Hepatocyte (in vitro differentiated cells): ENCODE measurements around the gene LMOD2. TPM values are rescaled to one million over a fixed set of nuclear protein-coding genes. Genes with fewer than 3 reads are reported as not detected.

ENCODE experiments used
- DNase-seq: peaks from one replicate; pipeline ENCODE4 v3.0.0-alpha.2; 2016; ENCODE audit warnings: low spot score
- H2AFZ ChIP-seq: fragments of 200-600 bp; sonication (generic); 2 replicates; pipeline ENCODE4 v1.6.0; 2016; ENCODE audit warnings: antibody characterized with exemption, mild to moderate bottlenecking
- H3K27ac ChIP-seq: fragments of 200-600 bp; sonication (generic); 2 replicates; pipeline ENCODE4 v1.5.1; 2016; ENCODE audit warnings: mild to moderate bottlenecking
- H3K27me3 ChIP-seq: fragments of 200-600 bp; sonication (generic); 2 replicates; pipeline ENCODE4 v1.6.1; 2016
- H3K36me3 ChIP-seq: fragments of 200-600 bp; sonication (generic); replicated peaks from 2 replicates; pipeline ENCODE4 v1.5.1; 2016; ENCODE audit warnings: low read depth; ENCODE audit not compliant: insufficient read depth
- H3K4me1 ChIP-seq: fragments of 200-600 bp; sonication (generic); 2 replicates; pipeline ENCODE4 v1.5.1; 2016; ENCODE audit warnings: mild to moderate bottlenecking, moderate library complexity; ENCODE audit not compliant: insufficient read depth
- H3K4me2 ChIP-seq: fragments of 200-600 bp; sonication (generic); 2 replicates; pipeline ENCODE4 v1.6.0; 2016
- H3K4me3 ChIP-seq: fragments of 200-600 bp; sonication (generic); 2 replicates; pipeline ENCODE4 v1.5.1; 2016; ENCODE audit warnings: mild to moderate bottlenecking
- H3K79me2 ChIP-seq: fragments of 200-600 bp; sonication (generic); 2 replicates; pipeline ENCODE4 v1.6.0; 2017; ENCODE audit warnings: mild to moderate bottlenecking
- H3K9me2 ChIP-seq: fragments of 200-600 bp; sonication (generic); replicated peaks from 2 replicates; pipeline ENCODE4 v1.6.0; 2017; ENCODE audit warnings: mild to moderate bottlenecking; ENCODE audit not compliant: insufficient read depth
- H3K9me3 ChIP-seq: fragments of 200-600 bp; sonication (generic); 2 replicates; pipeline ENCODE4 v1.5.1; 2016; ENCODE audit warnings: low read depth, mild to moderate bottlenecking
- H4K20me1 ChIP-seq: fragments of 200-600 bp; sonication (generic); 2 replicates; pipeline ENCODE4 v1.6.0; 2016; ENCODE audit warnings: mild to moderate bottlenecking; ENCODE audit not compliant: insufficient read depth, poor library complexity, severe bottlenecking
- EZH2 ChIP-seq: fragments of 200-600 bp; sonication (generic); IDR thresholded peaks from 2 replicates; pipeline ENCODE4 v1.6.1; 2016; ENCODE audit warnings: antibody characterized with exemption, mild to moderate bottlenecking, borderline replicate concordance
- EZH2phosphoT487 ChIP-seq: fragments of 200-600 bp; sonication (generic); IDR thresholded peaks from one replicate; pipeline ENCODE4 v1.6.1; 2018; ENCODE audit warnings: antibody characterized with exemption, mild to moderate bottlenecking, low read depth, moderate library complexity; ENCODE audit not compliant: unreplicated experiment, severe bottlenecking
- WGBS: methylation state at CpG from one replicate; pipeline ENCODE4 v1.1.6; 2016; ENCODE audit warnings: low lambda C conversion rate; ENCODE audit errors: missing lambda C conversion rate; 5-methylcytosine and 5-hydroxymethylcytosine counted together
- polyA plus RNA-seq: library from polyadenylated mRNA; unstranded; fragments of >200 nt; fragmentation: Nextera tagmentation; extraction: Ambion mirVana; gene quantifications from 2 replicates; pipeline ENCODE4 v1.2.1, GENCODE V29; 2016
- total RNA-seq: library from RNA; depleted of rRNA; stranded (reverse); fragments of >200 nt; gene quantifications from 2 replicates; pipeline ENCODE4 v1.2.3, GENCODE V29; 2014
- TF ChIP-seq, protein P1 (sequence below): fragments of 200-600 bp; sonication (generic); IDR thresholded peaks from 2 replicates; pipeline ENCODE4 v1.5.1; 2016; ENCODE audit warnings: antibody characterized with exemption, mild to moderate bottlenecking; ENCODE audit not compliant: poor library complexity

Gene LMOD2
- total and polyA plus RNA-seq, 2 experiments from 2014 or later: not detected

DNA sequence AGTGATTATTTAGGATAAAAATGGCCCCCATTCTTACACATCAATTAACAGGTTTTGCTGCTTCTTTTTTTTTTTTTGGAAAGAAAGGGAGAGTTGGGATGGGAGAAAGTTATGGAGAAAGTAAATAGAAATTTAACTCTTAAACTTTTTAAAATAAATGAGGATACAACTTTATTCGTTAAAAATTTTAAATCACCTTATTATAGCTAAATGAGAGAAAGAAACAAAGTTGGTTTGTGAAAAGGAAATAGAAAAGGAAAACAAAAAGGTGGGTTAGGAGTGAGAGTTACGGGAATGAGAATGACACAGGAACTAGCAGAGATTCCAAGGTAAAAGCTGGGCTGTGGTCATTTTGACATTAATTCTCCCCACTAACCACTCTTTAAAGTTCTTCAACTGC lies 34.9 kb downstream of the LMOD2 start:
- TF ChIP-seq EZH2 (no peak), EZH2phosphoT487 (no peak)
- TF ChIP-seq, protein P1, sequence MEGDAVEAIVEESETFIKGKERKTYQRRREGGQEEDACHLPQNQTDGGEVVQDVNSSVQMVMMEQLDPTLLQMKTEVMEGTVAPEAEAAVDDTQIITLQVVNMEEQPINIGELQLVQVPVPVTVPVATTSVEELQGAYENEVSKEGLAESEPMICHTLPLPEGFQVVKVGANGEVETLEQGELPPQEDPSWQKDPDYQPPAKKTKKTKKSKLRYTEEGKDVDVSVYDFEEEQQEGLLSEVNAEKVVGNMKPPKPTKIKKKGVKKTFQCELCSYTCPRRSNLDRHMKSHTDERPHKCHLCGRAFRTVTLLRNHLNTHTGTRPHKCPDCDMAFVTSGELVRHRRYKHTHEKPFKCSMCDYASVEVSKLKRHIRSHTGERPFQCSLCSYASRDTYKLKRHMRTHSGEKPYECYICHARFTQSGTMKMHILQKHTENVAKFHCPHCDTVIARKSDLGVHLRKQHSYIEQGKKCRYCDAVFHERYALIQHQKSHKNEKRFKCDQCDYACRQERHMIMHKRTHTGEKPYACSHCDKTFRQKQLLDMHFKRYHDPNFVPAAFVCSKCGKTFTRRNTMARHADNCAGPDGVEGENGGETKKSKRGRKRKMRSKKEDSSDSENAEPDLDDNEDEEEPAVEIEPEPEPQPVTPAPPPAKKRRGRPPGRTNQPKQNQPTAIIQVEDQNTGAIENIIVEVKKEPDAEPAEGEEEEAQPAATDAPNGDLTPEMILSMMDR: no peak
- Histone ChIP-seq H3K9me2 (no peaks in the 10 kb centered on the region), H3K4me3 (no peak overlapping the region), H3K79me2 (peaks cover 3% of the 10 kb centered on the region), H3K4me1 (peaks cover 3% of the 10 kb centered on the region), H3K4me2 (no peak overlapping the region), H3K27ac (no peak overlapping the region), H2AFZ (no peak overlapping the region), H3K9me3 (no peaks in the 10 kb centered on the region), H3K27me3 (no peaks in the 10 kb centered on the region), H3K36me3 (no peaks in the 10 kb centered on the region), H4K20me1 (peaks cover 7% of the 10 kb centered on the region)
- 96% methylated on average over 2 of the region's 2 CpGs for WGBS
- no peak for DNase-seq

DNA sequence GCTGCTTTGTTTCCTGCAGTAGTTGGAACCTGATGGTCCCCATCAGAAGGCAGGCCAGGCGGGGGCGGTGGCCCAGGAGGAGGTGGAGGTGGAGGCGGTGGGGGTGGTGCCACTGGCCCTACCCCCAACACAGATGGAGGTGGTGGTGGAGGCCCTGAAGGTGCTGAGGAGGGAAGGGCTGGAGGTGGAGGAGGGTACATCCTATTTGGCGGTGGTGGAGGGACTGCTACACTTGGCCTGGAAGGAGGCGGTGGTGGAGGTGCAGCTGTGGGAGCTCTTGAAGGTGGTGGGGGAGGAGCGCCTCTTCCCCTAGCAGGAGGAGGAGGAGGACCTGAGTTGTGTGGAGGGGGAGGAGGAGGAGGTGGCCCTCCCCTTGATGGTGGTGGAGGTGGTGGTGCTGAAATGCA lies 36.8 kb downstream of the LMOD2 start:
- Histone ChIP-seq H3K9me3 (no peaks in the 10 kb centered on the region), H3K27ac (no peak overlapping the region), H3K79me2 (peaks cover 3% of the 10 kb centered on the region), H2AFZ (no peak overlapping the region), H3K4me3 (no peak overlapping the region), H3K4me2 (no peak overlapping the region), H3K36me3 (no peaks in the 10 kb centered on the region), H3K9me2 (no peaks in the 10 kb centered on the region), H4K20me1 (peaks cover 7% of the 10 kb centered on the region), H3K27me3 (no peaks in the 10 kb centered on the region), H3K4me1 (peaks cover 3% of the 10 kb centered on the region)
- no peak for TF ChIP-seq EZH2phosphoT487
- TF ChIP-seq EZH2: no peak
- TF ChIP-seq, protein P1: no peak
- WGBS: 87% methylated on average over 3 of the region's 6 CpGs
- no peak for DNase-seq

DNA sequence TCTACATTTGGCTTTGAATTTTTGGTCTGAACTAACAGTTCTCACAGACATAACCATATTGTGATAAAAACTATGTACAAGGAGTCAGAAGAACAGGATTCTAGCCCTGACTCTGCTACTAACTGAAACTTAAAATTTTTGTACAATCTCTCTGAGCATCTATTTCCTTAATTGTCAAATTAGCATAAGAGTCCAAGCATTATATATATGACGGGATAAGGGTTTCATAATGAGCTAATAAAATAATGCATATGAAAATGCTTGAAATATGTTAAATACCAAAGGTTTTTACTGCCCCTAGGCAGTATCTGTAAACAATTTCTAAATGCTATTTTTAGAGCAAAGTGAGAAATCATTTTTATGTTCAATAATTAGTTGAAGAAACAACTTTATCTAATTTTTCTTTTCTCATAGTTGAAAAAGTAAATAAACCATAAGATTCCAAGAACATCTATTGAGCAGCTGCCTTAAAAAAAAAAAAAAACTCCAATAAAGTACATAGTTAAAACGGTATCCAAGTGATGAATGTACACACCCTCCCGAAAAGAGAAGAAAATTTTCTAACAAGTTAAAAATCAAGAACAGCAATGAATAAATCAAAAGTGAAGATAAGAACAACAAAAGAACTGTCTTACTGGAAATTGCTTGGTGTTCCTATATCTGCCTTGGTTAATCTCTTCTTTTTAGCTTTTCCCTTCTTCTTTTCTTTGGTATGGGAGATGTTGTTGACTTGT lies 40.4 kb downstream of the LMOD2 start:
- no peak overlapping the region for H3K27ac ChIP-seq
- no peaks in the 10 kb centered on the region for H3K27me3 ChIP-seq
- no peaks in the 10 kb centered on the region for H3K4me1 ChIP-seq
- no peak for DNase-seq
- no peaks in the 10 kb centered on the region for H3K36me3 ChIP-seq
- H4K20me1 ChIP-seq: no peaks in the 10 kb centered on the region
- H3K9me2 ChIP-seq: no peaks in the 10 kb centered on the region
- H3K9me3 ChIP-seq: no peaks in the 10 kb centered on the region
- TF ChIP-seq EZH2phosphoT487 (no peak), EZH2 (no peak)
- TF ChIP-seq, protein P1: no peak
- 82% methylated on average over 3 of the region's 3 CpGs for whole genome bisulfite sequencing
- no peak overlapping the region for H2AFZ ChIP-seq
- H3K79me2 ChIP-seq: peaks cover 3% of the 10 kb centered on the region
- no peak overlapping the region for H3K4me3 ChIP-seq
- no peak overlapping the region for H3K4me2 ChIP-seq
